ENCODE measurements around the gene BEX1.
"Not testable (repeated sequence)": the region's sequence is repeated elsewhere in the genome, so short reads cannot be mapped to it uniquely, and the experiment has no call there.

Gene BEX1
- total RNA-seq = 0 to 0.35 (median 0.35) reads per million in 3 donors

DNA sequence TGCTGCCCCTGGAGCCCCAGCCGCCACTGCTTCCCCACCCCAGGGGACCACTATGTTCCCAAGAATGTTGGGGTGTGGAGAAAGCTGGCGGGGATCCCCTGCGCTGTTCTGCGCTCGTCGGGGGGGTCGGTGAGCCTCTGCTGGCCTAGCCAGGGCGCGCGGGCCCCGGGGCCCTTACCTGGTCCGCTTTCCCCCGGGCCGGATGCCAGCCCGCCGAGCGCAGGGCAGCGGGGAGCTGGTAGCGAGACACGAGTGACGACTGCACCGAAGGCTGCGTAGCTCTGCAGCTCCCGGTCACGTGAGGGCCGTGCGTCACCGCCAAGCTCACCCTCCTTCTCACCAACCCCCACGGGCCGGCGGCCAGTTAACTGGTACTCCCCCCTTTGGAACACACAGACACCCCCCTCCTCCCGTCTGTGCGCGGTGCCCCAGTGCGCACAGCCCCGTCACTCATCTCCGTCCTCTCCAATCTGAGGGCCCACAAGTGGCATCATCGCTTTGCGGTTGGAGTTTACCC, at the start of gene BEX1:
BEX1 (minus strand) TSS at position 254 of the 517 bp plus-strand sequence. CDS start 897 bp downstream, outside the sequence.
- Histone ChIP-seq H3K36me3 (ENCODE audit: control insufficient read depth, insufficient read depth, low read length) (no peaks in the 10 kb centered on the region), H3K4me3 (ENCODE audit: insufficient read depth, low read depth, low read length, poor library complexity, severe bottlenecking) (no peak within 1 kb of the TSS)
- DNase-seq = no peak

GRCh38 chrX:103109497-103109896, 45.5 kb upstream of the BEX1 start:
- H3K9me3 ChIP-seq (ENCODE audit: control insufficient read depth, low read length); H3K4me3 ChIP-seq (ENCODE audit: insufficient read depth, low read depth, low read length, poor library complexity, severe bottlenecking); DNase-seq; H3K27me3 ChIP-seq (replicated peaks; ENCODE audit: control insufficient read depth, insufficient read depth, low read length, poor library complexity, severe bottlenecking); H3K27ac ChIP-seq (ENCODE audit: insufficient read depth, low read length, poor library complexity, severe bottlenecking); H3K4me1 ChIP-seq (ENCODE audit: control insufficient read depth, insufficient read depth, low read length, poor library complexity, severe bottlenecking); H3K36me3 ChIP-seq (ENCODE audit: control insufficient read depth, insufficient read depth, low read length): not testable (repeated sequence)

More for the DNA sequence above, at the start of gene BEX1:
- H3K27me3 ChIP-seq (replicated peaks; ENCODE audit: control insufficient read depth, insufficient read depth, low read length, poor library complexity, severe bottlenecking) = no peaks in the 10 kb centered on the region
- H3K27ac ChIP-seq (ENCODE audit: insufficient read depth, low read length, poor library complexity, severe bottlenecking) = no peak within 1 kb of the TSS
- no peaks in the 10 kb centered on the region for H3K4me1 ChIP-seq (ENCODE audit: control insufficient read depth, insufficient read depth, low read length, poor library complexity, severe bottlenecking)
- no peaks in the 10 kb centered on the region for H3K9me3 ChIP-seq (ENCODE audit: control insufficient read depth, low read length)

DNA sequence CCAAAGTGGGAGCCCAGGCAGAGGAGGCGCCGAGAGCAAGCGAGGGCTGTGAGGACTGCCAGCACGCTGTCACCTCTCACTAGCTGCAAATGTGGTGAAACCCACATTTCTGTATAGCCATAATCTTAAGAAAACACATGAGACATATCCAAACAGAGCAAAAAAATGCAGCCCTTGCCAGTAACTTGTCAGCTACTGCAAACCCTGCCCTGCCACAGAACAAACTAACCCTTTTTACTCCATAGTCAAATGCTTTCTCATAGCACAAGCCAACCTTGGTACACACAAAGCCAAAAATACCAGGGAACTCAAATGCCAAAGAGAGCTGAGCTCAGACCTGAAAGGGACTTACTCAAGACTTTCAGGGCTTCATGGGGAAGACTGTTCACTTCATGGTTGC, 43.9 kb upstream of the BEX1 start:
- no peaks in the 10 kb centered on the region for H3K4me1 ChIP-seq (ENCODE audit: control insufficient read depth, insufficient read depth, low read length, poor library complexity, severe bottlenecking)
- no peaks in the 10 kb centered on the region for H3K36me3 ChIP-seq (ENCODE audit: control insufficient read depth, insufficient read depth, low read length)
- H3K27me3 ChIP-seq (replicated peaks; ENCODE audit: control insufficient read depth, insufficient read depth, low read length, poor library complexity, severe bottlenecking) = no peaks in the 10 kb centered on the region
- DNase-seq = no peak
- no peak overlapping the region for H3K4me3 ChIP-seq (ENCODE audit: insufficient read depth, low read depth, low read length, poor library complexity, severe bottlenecking)
- no peak overlapping the region for H3K27ac ChIP-seq (ENCODE audit: insufficient read depth, low read length, poor library complexity, severe bottlenecking)
- no peaks in the 10 kb centered on the region for H3K9me3 ChIP-seq (ENCODE audit: control insufficient read depth, low read length)

GRCh38 chrX:103107227-103107737, 43.3 kb upstream of the BEX1 start:
- DNase-seq = not testable (repeated sequence)

GRCh38 chrX:103104370-103104769, 40.4 kb upstream of the BEX1 start:
- H3K36me3 ChIP-seq (ENCODE audit: control insufficient read depth, insufficient read depth, low read length); H3K27ac ChIP-seq (ENCODE audit: insufficient read depth, low read length, poor library complexity, severe bottlenecking); DNase-seq; H3K9me3 ChIP-seq (ENCODE audit: control insufficient read depth, low read length); H3K4me1 ChIP-seq (ENCODE audit: control insufficient read depth, insufficient read depth, low read length, poor library complexity, severe bottlenecking); H3K4me3 ChIP-seq (ENCODE audit: insufficient read depth, low read depth, low read length, poor library complexity, severe bottlenecking); H3K27me3 ChIP-seq (replicated peaks; ENCODE audit: control insufficient read depth, insufficient read depth, low read length, poor library complexity, severe bottlenecking): not testable (repeated sequence)

More at GRCh38 chrX:103107227-103107737, 43.3 kb upstream of the BEX1 start:
- not testable (repeated sequence) for H3K36me3 ChIP-seq (ENCODE audit: control insufficient read depth, insufficient read depth, low read length); H3K4me3 ChIP-seq (ENCODE audit: insufficient read depth, low read depth, low read length, poor library complexity, severe bottlenecking); H3K9me3 ChIP-seq (ENCODE audit: control insufficient read depth, low read length); H3K4me1 ChIP-seq (ENCODE audit: control insufficient read depth, insufficient read depth, low read length, poor library complexity, severe bottlenecking); H3K27ac ChIP-seq (ENCODE audit: insufficient read depth, low read length, poor library complexity, severe bottlenecking); H3K27me3 ChIP-seq (replicated peaks; ENCODE audit: control insufficient read depth, insufficient read depth, low read length, poor library complexity, severe bottlenecking)

GRCh38 chrX:103103866-103104265, 39.9 kb upstream of the BEX1 start:
- H3K36me3 ChIP-seq (ENCODE audit: control insufficient read depth, insufficient read depth, low read length); DNase-seq: not testable (repeated sequence)

DNA sequence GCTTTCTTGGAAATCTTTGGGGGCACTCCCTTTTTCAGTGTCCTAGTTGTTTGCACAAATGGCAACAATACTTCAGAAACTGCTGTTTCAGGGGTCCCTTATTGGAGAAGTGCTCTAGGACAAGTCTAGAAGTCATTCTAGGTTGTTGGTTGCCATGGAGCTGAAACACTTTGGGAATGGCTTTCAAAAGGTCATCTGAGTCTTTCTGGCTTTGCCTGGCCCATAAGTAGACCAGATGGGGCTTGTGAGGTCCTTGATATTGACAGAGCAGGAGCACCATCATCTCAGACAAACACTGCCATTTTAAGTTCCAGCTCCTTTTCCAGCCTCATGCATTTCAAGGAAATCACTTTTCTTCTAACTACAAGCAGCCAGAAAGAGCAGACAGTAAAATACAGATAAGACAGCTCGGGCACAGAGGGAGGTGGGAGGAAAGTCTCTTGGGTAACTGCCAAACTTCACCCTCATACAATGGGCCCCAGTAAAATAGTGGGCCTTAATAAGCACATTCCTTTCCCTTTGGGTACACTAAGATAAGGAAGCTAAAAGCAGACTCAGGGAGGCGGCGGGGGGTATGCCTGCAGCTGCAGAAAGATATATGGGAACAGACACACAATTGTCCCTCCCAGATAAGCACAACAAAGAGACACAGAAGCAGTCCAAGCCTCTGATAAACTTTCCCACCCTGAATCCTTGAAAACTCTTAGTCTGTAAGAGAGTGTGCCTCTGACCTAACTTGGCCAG, 37.5 kb upstream of the BEX1 start:
- H3K27me3 ChIP-seq (replicated peaks; ENCODE audit: control insufficient read depth, insufficient read depth, low read length, poor library complexity, severe bottlenecking) = no peaks in the 10 kb centered on the region
- H3K9me3 ChIP-seq (ENCODE audit: control insufficient read depth, low read length) = no peaks in the 10 kb centered on the region
- no peak for DNase-seq
- no peak overlapping the region for H3K27ac ChIP-seq (ENCODE audit: insufficient read depth, low read length, poor library complexity, severe bottlenecking)
- no peak overlapping the region for H3K4me3 ChIP-seq (ENCODE audit: insufficient read depth, low read depth, low read length, poor library complexity, severe bottlenecking)
- no peaks in the 10 kb centered on the region for H3K36me3 ChIP-seq (ENCODE audit: control insufficient read depth, insufficient read depth, low read length)
- H3K4me1 ChIP-seq (ENCODE audit: control insufficient read depth, insufficient read depth, low read length, poor library complexity, severe bottlenecking) = no peaks in the 10 kb centered on the region

More at GRCh38 chrX:103103866-103104265, 39.9 kb upstream of the BEX1 start:
- H3K4me3 ChIP-seq (ENCODE audit: insufficient read depth, low read depth, low read length, poor library complexity, severe bottlenecking); H3K27ac ChIP-seq (ENCODE audit: insufficient read depth, low read length, poor library complexity, severe bottlenecking); H3K27me3 ChIP-seq (replicated peaks; ENCODE audit: control insufficient read depth, insufficient read depth, low read length, poor library complexity, severe bottlenecking); H3K4me1 ChIP-seq (ENCODE audit: control insufficient read depth, insufficient read depth, low read length, poor library complexity, severe bottlenecking); H3K9me3 ChIP-seq (ENCODE audit: control insufficient read depth, low read length): not testable (repeated sequence)

- H3K36me3 ChIP-seq (ENCODE audit: control insufficient read depth, insufficient read depth, low read length) = no peaks in the 10 kb centered on the region
- DNase-seq = no peak
- no peaks in the 10 kb centered on the region for H3K9me3 ChIP-seq (ENCODE audit: control insufficient read depth, low read length)
- no peak overlapping the region for H3K27ac ChIP-seq (ENCODE audit: insufficient read depth, low read length, poor library complexity, severe bottlenecking)
- no peaks in the 10 kb centered on the region for H3K27me3 ChIP-seq (replicated peaks; ENCODE audit: control insufficient read depth, insufficient read depth, low read length, poor library complexity, severe bottlenecking)
- H3K4me1 ChIP-seq (ENCODE audit: control insufficient read depth, insufficient read depth, low read length, poor library complexity, severe bottlenecking) = no peaks in the 10 kb centered on the region
- no peak overlapping the region for H3K4me3 ChIP-seq (ENCODE audit: insufficient read depth, low read depth, low read length, poor library complexity, severe bottlenecking)
Observed at GRCh38 chrX:103100484-103100883, 36.5 kb upstream of the BEX1 start.

GRCh38 chrX:103099691-103100090, 35.7 kb upstream of the BEX1 start:
- Histone ChIP-seq H3K27ac (ENCODE audit: insufficient read depth, low read length, poor library complexity, severe bottlenecking) (no peak overlapping the region), H3K27me3 (replicated peaks; ENCODE audit: control insufficient read depth, insufficient read depth, low read length, poor library complexity, severe bottlenecking) (no peaks in the 10 kb centered on the region), H3K9me3 (ENCODE audit: control insufficient read depth, low read length) (no peaks in the 10 kb centered on the region), H3K36me3 (ENCODE audit: control insufficient read depth, insufficient read depth, low read length) (no peaks in the 10 kb centered on the region), H3K4me1 (ENCODE audit: control insufficient read depth, insufficient read depth, low read length, poor library complexity, severe bottlenecking) (no peaks in the 10 kb centered on the region), H3K4me3 (ENCODE audit: insufficient read depth, low read depth, low read length, poor library complexity, severe bottlenecking) (no peak overlapping the region)
- no peak for DNase-seq

DNA sequence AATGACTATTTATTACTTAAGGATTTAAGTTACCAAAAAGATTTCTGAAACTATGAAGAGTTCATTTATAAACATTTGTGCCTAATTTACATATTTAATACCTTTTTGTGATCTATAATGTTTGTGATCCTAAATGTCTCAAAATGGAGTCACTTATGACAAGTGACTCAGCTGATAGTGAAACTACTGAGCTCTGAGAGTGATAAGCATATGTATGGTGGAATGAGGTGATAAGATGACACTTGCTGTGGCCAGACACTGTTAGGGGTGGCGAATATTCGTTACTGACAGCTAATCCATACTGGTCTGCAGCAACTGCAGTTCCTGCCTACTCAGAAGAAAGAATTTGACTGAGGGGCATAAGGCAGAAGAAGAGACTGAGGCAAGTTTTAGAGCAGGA, 34.5 kb upstream of the BEX1 start:
- H3K4me1 ChIP-seq (ENCODE audit: control insufficient read depth, insufficient read depth, low read length, poor library complexity, severe bottlenecking) = no peaks in the 10 kb centered on the region
- no peaks in the 10 kb centered on the region for H3K36me3 ChIP-seq (ENCODE audit: control insufficient read depth, insufficient read depth, low read length)
- no peak for DNase-seq
- H3K27me3 ChIP-seq (replicated peaks; ENCODE audit: control insufficient read depth, insufficient read depth, low read length, poor library complexity, severe bottlenecking) = no peaks in the 10 kb centered on the region
- no peak overlapping the region for H3K27ac ChIP-seq (ENCODE audit: insufficient read depth, low read length, poor library complexity, severe bottlenecking)
- H3K9me3 ChIP-seq (ENCODE audit: control insufficient read depth, low read length) = no peaks in the 10 kb centered on the region
- H3K4me3 ChIP-seq (ENCODE audit: insufficient read depth, low read depth, low read length, poor library complexity, severe bottlenecking) = no peak overlapping the region

All from effector memory CD4-positive, alpha-beta T cell (primary cell).